Astrocyte (in vitro differentiated cells and primary cell): ENCODE data around the gene PNPO. TPM values are rescaled to one million over a fixed set of nuclear protein-coding genes. Genes with fewer than 3 reads are reported as not detected.

Experiments
- DNase-seq: peaks from one replicate; pipeline ENCODE4 v3.0.0-alpha.2; 2010; ENCODE audit warnings: low read depth
- FAIRE-seq: peaks from 2 replicates; lab custom pipeline; 2011; peaks lifted over from hg19 to GRCh38; lab: Jason Lieb, UNC
- H2AFZ ChIP-seq: 2 replicates; pipeline ENCODE4 v1.6.0; 2012; ENCODE audit warnings: low read depth, low read length, inconsistent platforms
- H3K27ac ChIP-seq: 2 replicates; pipeline ENCODE4 v1.5.1; 2011; ENCODE audit warnings: low read depth, low read length, inconsistent platforms
- H3K27me3 ChIP-seq: 2 replicates; pipeline ENCODE4 v1.6.0; 2011; ENCODE audit warnings: low read length, inconsistent platforms; ENCODE audit not compliant: insufficient read depth
- H3K36me3 ChIP-seq: 2 replicates; pipeline ENCODE4 v1.5.1; 2011; ENCODE audit warnings: low read length, inconsistent platforms; ENCODE audit not compliant: insufficient read depth
- H3K4me1 ChIP-seq: 2 replicates; pipeline ENCODE4 v1.5.1; 2011; ENCODE audit warnings: low read length, inconsistent platforms; ENCODE audit not compliant: insufficient read depth
- H3K4me2 ChIP-seq: 2 replicates; pipeline ENCODE4 v1.6.0; 2012; ENCODE audit warnings: low read length, inconsistent platforms
- H3K4me3 ChIP-seq: 2 replicates; pipeline ENCODE4 v1.5.1; 2011; ENCODE audit warnings: low read depth, mild to moderate bottlenecking, low read length, inconsistent platforms; ENCODE audit not compliant: insufficient read depth
- H3K79me2 ChIP-seq: 2 replicates; pipeline ENCODE4 v1.6.0; 2012; ENCODE audit warnings: mild to moderate bottlenecking, low read length, inconsistent platforms; ENCODE audit not compliant: insufficient read depth
- H3K9ac ChIP-seq: 2 replicates; pipeline ENCODE4 v1.6.0; 2012; ENCODE audit warnings: mild to moderate bottlenecking, low read length, inconsistent platforms
- H3K9me3 ChIP-seq: 2 replicates; pipeline ENCODE4 v1.5.1; 2012; ENCODE audit warnings: low read depth, mild to moderate bottlenecking, low read length, inconsistent platforms; ENCODE audit not compliant: insufficient read depth
- H4K20me1 ChIP-seq: 2 replicates; pipeline ENCODE4 v1.6.0; 2012; ENCODE audit warnings: low read length, inconsistent platforms; ENCODE audit not compliant: insufficient read depth
- H3K27ac Mint-ChIP-seq: one replicate; pipeline ENCODE4 v1.8.0; 2021; ENCODE audit warnings: mild to moderate bottlenecking, mixed read lengths; ENCODE audit not compliant: unreplicated experiment
- H3K27me3 Mint-ChIP-seq: one replicate; pipeline ENCODE4 v1.8.0; 2021; ENCODE audit warnings: low read depth, mixed read lengths; ENCODE audit not compliant: unreplicated experiment
- H3K36me3 Mint-ChIP-seq: one replicate; pipeline ENCODE4 v1.8.0; 2021; ENCODE audit warnings: low read depth, mixed read lengths; ENCODE audit not compliant: unreplicated experiment
- H3K4me1 Mint-ChIP-seq: one replicate; pipeline ENCODE4 v1.8.0; 2021; ENCODE audit warnings: low read depth, mixed read lengths; ENCODE audit not compliant: unreplicated experiment
- H3K4me3 Mint-ChIP-seq: one replicate; pipeline ENCODE4 v1.8.0; 2021; ENCODE audit warnings: mild to moderate bottlenecking, moderate library complexity, mixed read lengths; ENCODE audit not compliant: unreplicated experiment
- H3K9me3 Mint-ChIP-seq: one replicate; pipeline ENCODE4 v1.8.0; 2021; ENCODE audit warnings: mild to moderate bottlenecking, mixed read lengths; ENCODE audit not compliant: unreplicated experiment
- EZH2 ChIP-seq: IDR thresholded peaks from 2 replicates; pipeline ENCODE4 v1.6.1; 2012; ENCODE audit warnings: mild to moderate bottlenecking, low read length, inconsistent platforms; ENCODE audit not compliant: insufficient read depth
- total RNA-seq: library from RNA; stranded (reverse); gene quantifications from 2 replicates; pipeline ENCODE4 v1.2.1, GENCODE V29; 2021
- TF ChIP-seq, protein P1 (sequence below): IDR thresholded peaks from 2 replicates; pipeline ENCODE4 v1.5.1; 2011; ENCODE audit warnings: low read depth, mild to moderate bottlenecking, inconsistent platforms, low read length, moderate library complexity; ENCODE audit not compliant: insufficient read depth

PNPO gene
- total RNA-seq, 1 donor from 2014 or later: 12.0 TPM

DNA sequence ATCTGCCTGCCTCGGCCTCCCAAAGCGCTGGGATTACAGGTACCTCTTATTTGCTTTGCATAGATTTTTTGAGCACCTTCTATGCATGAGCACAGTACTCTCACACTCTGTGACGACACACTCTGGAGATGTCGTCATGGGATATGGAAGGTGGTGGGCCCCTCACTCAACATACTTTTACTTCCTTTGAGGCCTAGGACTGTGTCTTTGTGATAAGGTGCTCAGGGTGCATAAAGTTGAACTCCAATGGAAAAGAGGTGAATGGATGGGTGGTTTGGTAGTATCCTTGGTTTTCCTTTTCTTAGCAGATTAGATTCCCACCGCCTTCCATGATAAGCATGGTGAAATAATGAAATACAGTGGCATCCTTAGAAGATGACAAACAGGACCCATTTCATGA is 23.5 kb downstream of the PNPO start:
- no peaks in the 10 kb centered on the region for H4K20me1 ChIP-seq
- H2AFZ ChIP-seq: no peak overlapping the region
- no peak overlapping the region for H3K4me3 Mint-ChIP-seq
- no peak overlapping the region for H3K9ac ChIP-seq
- H3K27me3 Mint-ChIP-seq: peaks cover 11% of the 10 kb centered on the region
- no peak overlapping the region for H3K27ac Mint-ChIP-seq
- TF ChIP-seq EZH2: no peak
- TF ChIP-seq, protein P1, sequence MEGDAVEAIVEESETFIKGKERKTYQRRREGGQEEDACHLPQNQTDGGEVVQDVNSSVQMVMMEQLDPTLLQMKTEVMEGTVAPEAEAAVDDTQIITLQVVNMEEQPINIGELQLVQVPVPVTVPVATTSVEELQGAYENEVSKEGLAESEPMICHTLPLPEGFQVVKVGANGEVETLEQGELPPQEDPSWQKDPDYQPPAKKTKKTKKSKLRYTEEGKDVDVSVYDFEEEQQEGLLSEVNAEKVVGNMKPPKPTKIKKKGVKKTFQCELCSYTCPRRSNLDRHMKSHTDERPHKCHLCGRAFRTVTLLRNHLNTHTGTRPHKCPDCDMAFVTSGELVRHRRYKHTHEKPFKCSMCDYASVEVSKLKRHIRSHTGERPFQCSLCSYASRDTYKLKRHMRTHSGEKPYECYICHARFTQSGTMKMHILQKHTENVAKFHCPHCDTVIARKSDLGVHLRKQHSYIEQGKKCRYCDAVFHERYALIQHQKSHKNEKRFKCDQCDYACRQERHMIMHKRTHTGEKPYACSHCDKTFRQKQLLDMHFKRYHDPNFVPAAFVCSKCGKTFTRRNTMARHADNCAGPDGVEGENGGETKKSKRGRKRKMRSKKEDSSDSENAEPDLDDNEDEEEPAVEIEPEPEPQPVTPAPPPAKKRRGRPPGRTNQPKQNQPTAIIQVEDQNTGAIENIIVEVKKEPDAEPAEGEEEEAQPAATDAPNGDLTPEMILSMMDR: no peak
- DNase-seq (no peak), FAIRE-seq (no peak)
- peaks cover 6% of the 10 kb centered on the region for H3K9me3 Mint-ChIP-seq
- peaks cover 5% of the 10 kb centered on the region for H3K36me3 Mint-ChIP-seq
- no peaks in the 10 kb centered on the region for H3K36me3 ChIP-seq
- peaks cover 7% of the 10 kb centered on the region for H3K4me1 Mint-ChIP-seq
- H3K4me1 ChIP-seq: peaks cover 13% of the 10 kb centered on the region
- H3K27me3 ChIP-seq: no peaks in the 10 kb centered on the region
- no peak overlapping the region for H3K27ac ChIP-seq
- no peak overlapping the region for H3K4me2 ChIP-seq
- H3K9me3 ChIP-seq: no peaks in the 10 kb centered on the region
- no peak overlapping the region for H3K4me3 ChIP-seq
- H3K79me2 ChIP-seq: no peaks in the 10 kb centered on the region

DNA sequence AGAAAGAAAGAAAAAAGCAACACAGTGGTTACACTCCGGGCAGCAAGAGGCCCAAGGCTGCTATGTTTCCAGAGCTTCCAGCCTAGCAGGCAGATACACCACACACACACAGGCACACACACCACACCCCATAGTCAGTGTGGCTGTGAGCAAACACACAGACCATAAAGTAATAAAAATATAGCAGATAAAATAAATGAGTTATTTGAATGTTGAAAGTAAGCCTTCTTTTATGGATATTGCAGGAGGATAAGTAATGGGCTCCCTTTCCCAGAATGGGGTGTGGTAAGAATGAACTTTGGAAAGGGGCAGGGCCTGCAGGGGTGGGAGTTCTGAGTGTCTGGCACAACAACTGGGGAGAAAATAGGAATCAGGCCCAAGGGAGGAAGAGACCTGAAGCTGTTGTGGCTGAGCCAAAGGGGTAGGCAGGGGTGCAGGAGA is 24.7 kb downstream of the PNPO start:
- no peak overlapping the region for H3K9ac ChIP-seq
- H3K79me2 ChIP-seq: peaks cover 1% of the 10 kb centered on the region
- Mint-ChIP-seq H3K27ac (no peak overlapping the region), H3K27me3 (peaks cover 4% of the 10 kb centered on the region), H3K9me3 (peaks cover 6% of the 10 kb centered on the region), H3K36me3 (peaks cover 5% of the 10 kb centered on the region), H3K4me1 (peaks cover 7% of the 10 kb centered on the region), H3K4me3 (no peak overlapping the region)
- DNase-seq (no peak), FAIRE-seq (no peak)
- H3K9me3 ChIP-seq: no peaks in the 10 kb centered on the region
- H3K4me2 ChIP-seq: no peak overlapping the region
- peaks cover 17% of the 10 kb centered on the region for H3K4me1 ChIP-seq
- H4K20me1 ChIP-seq: no peaks in the 10 kb centered on the region
- no peaks in the 10 kb centered on the region for H3K27me3 ChIP-seq
- H3K27ac ChIP-seq: no peak overlapping the region
- no peak overlapping the region for H3K4me3 ChIP-seq
- TF ChIP-seq, protein P1: no peak
- no peak for TF ChIP-seq EZH2
- H3K36me3 ChIP-seq: no peaks in the 10 kb centered on the region
- no peak overlapping the region for H2AFZ ChIP-seq

DNA sequence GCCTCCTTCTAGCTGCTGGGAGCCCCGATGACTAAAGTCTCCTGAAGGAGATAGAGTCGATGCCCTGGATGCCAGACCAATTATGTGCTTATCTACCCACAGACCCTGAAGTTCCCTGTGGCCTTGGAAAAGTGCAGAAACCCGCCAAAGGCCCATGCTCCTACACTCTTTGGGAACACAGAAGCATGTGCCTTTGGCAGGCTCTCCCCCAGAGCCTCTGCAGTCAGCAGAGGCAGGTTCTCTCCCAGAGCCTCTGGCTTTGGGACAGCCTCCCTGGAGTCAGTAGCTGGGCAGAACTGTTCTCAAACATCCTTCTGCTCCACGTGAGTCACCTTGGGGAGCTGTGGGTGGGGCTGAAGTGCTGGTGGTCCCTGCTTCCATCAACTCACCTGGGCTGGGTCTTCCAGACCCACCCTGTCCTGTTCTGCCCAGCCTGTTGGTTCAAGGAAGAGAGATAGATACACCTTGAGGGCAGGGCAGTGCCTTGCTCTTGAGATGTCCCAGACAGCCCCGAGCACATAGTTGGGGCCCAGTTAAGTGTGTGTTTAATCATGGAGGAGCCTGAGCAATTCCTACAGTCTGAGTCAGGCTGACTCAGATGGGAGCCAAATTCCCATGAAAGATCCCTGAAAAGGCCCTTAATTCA is 26.4 kb downstream of the PNPO start:
- H3K9me3 ChIP-seq: no peaks in the 10 kb centered on the region
- H3K27me3 ChIP-seq: no peaks in the 10 kb centered on the region
- H4K20me1 ChIP-seq: no peaks in the 10 kb centered on the region
- H3K9me3 Mint-ChIP-seq: no peaks in the 10 kb centered on the region
- peaks cover 2% of the 10 kb centered on the region for H3K36me3 Mint-ChIP-seq
- peak overlapping the region; percentile 66 for H3K4me2 ChIP-seq
- peaks cover 6% of the 10 kb centered on the region for H3K79me2 ChIP-seq
- no peaks in the 10 kb centered on the region for H3K36me3 ChIP-seq
- H3K4me3 ChIP-seq: no peak overlapping the region
- TF ChIP-seq, protein P1: no peak
- no peak for FAIRE-seq
- peak overlapping the region; percentile 29 for H3K9ac ChIP-seq
- H3K4me3 Mint-ChIP-seq: no peak overlapping the region
- peak overlapping the region; percentile 84 for H3K27ac ChIP-seq
- peak overlapping the region; percentile 62 for H3K27ac Mint-ChIP-seq
- H3K27me3 Mint-ChIP-seq: no peaks in the 10 kb centered on the region
- H3K4me1 Mint-ChIP-seq: peaks cover 9% of the 10 kb centered on the region
- peak; percentile 74 for DNase-seq
- peaks cover 20% of the 10 kb centered on the region for H3K4me1 ChIP-seq
- H2AFZ ChIP-seq: peak overlapping the region; percentile 74
